NCI-H2171 treated with DMSO at 0.1 percent for 48 hours (cell line): ENCODE results near the gene SQSTM1.

ENCODE experiments used
- DNase-seq: peaks from one replicate; lab custom pipeline; 2025; lab: John Stamatoyannopoulos, UW

SQSTM1 gene

GRCh38 chr5:179874136-179874535 is 53.4 kb downstream of the SQSTM1 start:
- DNase-seq, result no peak

- no peak for DNase-seq
These were observed 54.0 kb downstream of the SQSTM1 start for GRCh38 chr5:179874536-179875292.

- no peak for DNase-seq
These were observed 55.3 kb downstream of the SQSTM1 start for GRCh38 chr5:179875741-179876609.

- no peak for DNase-seq
These were observed 55.9 kb downstream of the SQSTM1 start for GRCh38 chr5:179876610-179876952.

GRCh38 chr5:179878222-179879002 is 57.7 kb downstream of the SQSTM1 start:
- DNase-seq, result no peak

- no peak for DNase-seq
These were observed 58.4 kb downstream of the SQSTM1 start for GRCh38 chr5:179879003-179879689.

- no peak for DNase-seq
These were observed 58.9 kb downstream of the SQSTM1 start for GRCh38 chr5:179879690-179880010.

GRCh38 chr5:179880066-179880650 is 59.5 kb downstream of the SQSTM1 start:
- DNase-seq, result no peak

GRCh38 chr5:179880848-179881590 is 60.3 kb downstream of the SQSTM1 start:
- DNase-seq, result no peak

- no peak for DNase-seq
These were observed 61.6 kb downstream of the SQSTM1 start for GRCh38 chr5:179882338-179882737.

- DNase-seq, result no peak
These were observed 62.5 kb downstream of the SQSTM1 start for GRCh38 chr5:179883163-179883562.

GRCh38 chr5:179885491-179886090 is 64.9 kb downstream of the SQSTM1 start:
- no peak for DNase-seq

- no peak for DNase-seq
These were observed 65.6 kb downstream of the SQSTM1 start for GRCh38 chr5:179886190-179886911.

GRCh38 chr5:179887095-179887494 is 66.4 kb downstream of the SQSTM1 start:
- no peak for DNase-seq
